ENCODE results near the gene GMPR2.

Gene GMPR2

GRCh38 chr14:24262821-24263733 is 30.3 kb downstream of the GMPR2 start, which contains the start of gene TGM1:
TSS of gene TGM1 (minus strand) at chr14:24263177. CDS start at chr14:24262352, 825 bp downstream.
- peaks cover 10% of the 10 kb centered on the region for H3K79me2 ChIP-seq (ENCODE audit: control insufficient read depth, insufficient read depth, low read length, poor library complexity)
- H2BK5ac ChIP-seq (ENCODE audit: low read depth, low read length, poor library complexity), result peak within 1 kb of the TSS; percentile 90
- no peak within 1 kb of the TSS for H3K23ac ChIP-seq (ENCODE audit: low read length)
- peak within 1 kb of the TSS; percentile 84 for H3K4ac ChIP-seq (ENCODE audit: low read depth, low read length)
- H3K79me1 ChIP-seq (ENCODE audit: low read length), result peaks cover 32% of the 10 kb centered on the region
- peak within 1 kb of the TSS; percentile 81 for H3K14ac ChIP-seq (ENCODE audit: low read length)
- H4K12ac ChIP-seq (ENCODE audit: low read depth, low read length), result peak within 1 kb of the TSS; percentile 56
- H3K36me3 ChIP-seq (ENCODE audit: control insufficient read depth in 1 of 2, insufficient read depth in 2 of 2, low read length in 2 of 2), result peaks cover 41 to 48% of the 10 kb centered on the region in 2 experiments
- peak within 1 kb of the TSS; percentile 90 for H3K18ac ChIP-seq (ENCODE audit: low read length)
- H2BK12ac ChIP-seq (ENCODE audit: low read length), result peak within 1 kb of the TSS; percentile 89
- WGBS (ENCODE audit: extremely low coverage, insufficient coverage, insufficient read length), result no CpG with 5 or more reads among the region's 14 CpGs
- H4K91ac ChIP-seq (ENCODE audit: low read depth, low read length), result peak within 1 kb of the TSS; percentile 96
- H2BK120ac ChIP-seq (ENCODE audit: insufficient read depth, low read length, poor library complexity), result peak within 1 kb of the TSS; percentile 86
- H4K8ac ChIP-seq (ENCODE audit: low read depth, low read length), result peak within 1 kb of the TSS; percentile 91
- H3K9ac ChIP-seq (ENCODE audit: low read length), result no peak within 1 kb of the TSS
- H3K4me2 ChIP-seq (ENCODE audit: low read length), result peak within 1 kb of the TSS; percentile 43
- H3K4me1 ChIP-seq (ENCODE audit: control insufficient read depth in 1 of 2, insufficient read depth in 2 of 2, low read length in 2 of 2), result peaks cover 35 to 37% of the 10 kb centered on the region in 2 experiments
- H2AFZ ChIP-seq (ENCODE audit: insufficient read depth, low read length, poor library complexity), result peak within 1 kb of the TSS; percentile 14
- no peaks in the 10 kb centered on the region for H3K9me3 ChIP-seq (ENCODE audit: insufficient read depth, low read depth, low read length)
- peak; percentile 56 to 60 for DNase-seq
- H3K27me3 ChIP-seq (ENCODE audit: insufficient read depth, low read length), result no peaks in the 10 kb centered on the region
- peak within 1 kb of the TSS; percentile 98 for H3K27ac ChIP-seq (ENCODE audit: low read depth, low read length)
- H3K4me3 ChIP-seq (ENCODE audit: low read depth, low read length), result no peak within 1 kb of the TSS
- peak within 1 kb of the TSS; percentile 85 for H2AK5ac ChIP-seq (ENCODE audit: low read length)

- WGBS (ENCODE audit: extremely low coverage, insufficient coverage, insufficient read length), result no CpG with 5 or more reads among the region's 6 CpGs
- Histone ChIP-seq H3K18ac (ENCODE audit: low read length) (peak overlapping the region; percentile 63), H4K91ac (ENCODE audit: low read depth, low read length) (peak overlapping the region; percentile 92), H2BK5ac (ENCODE audit: low read depth, low read length, poor library complexity) (peak overlapping the region; percentile 76), H3K27ac (ENCODE audit: low read depth, low read length) (peak overlapping the region; percentile 98), H2BK12ac (ENCODE audit: low read length) (peak overlapping the region; percentile 89), H3K79me2 (ENCODE audit: control insufficient read depth, insufficient read depth, low read length, poor library complexity) (peaks cover 10% of the 10 kb centered on the region), H2AK5ac (ENCODE audit: low read length) (peak overlapping the region; percentile 72), H4K8ac (ENCODE audit: low read depth, low read length) (peak overlapping the region; percentile 68), H3K4me3 (ENCODE audit: low read depth, low read length) (no peak overlapping the region), H3K9ac (ENCODE audit: low read length) (no peak overlapping the region), H3K27me3 (ENCODE audit: insufficient read depth, low read length) (no peaks in the 10 kb centered on the region), H3K23ac (ENCODE audit: low read length) (no peak overlapping the region), H2BK120ac (ENCODE audit: insufficient read depth, low read length, poor library complexity) (peak overlapping the region; percentile 86), H3K79me1 (ENCODE audit: low read length) (peaks cover 32% of the 10 kb centered on the region), H4K12ac (ENCODE audit: low read depth, low read length) (no peak overlapping the region), H3K14ac (ENCODE audit: low read length) (peak overlapping the region; percentile 81), H3K36me3 (ENCODE audit: control insufficient read depth in 1 of 2, insufficient read depth in 2 of 2, low read length in 2 of 2) (peaks cover 37 to 47% of the 10 kb centered on the region in 2 experiments), H3K4me1 (ENCODE audit: control insufficient read depth in 1 of 2, insufficient read depth in 2 of 2, low read length in 2 of 2) (peaks cover 35 to 37% of the 10 kb centered on the region in 2 experiments), H3K4me2 (ENCODE audit: low read length) (peak overlapping the region; percentile 41), H3K4ac (ENCODE audit: low read depth, low read length) (peak overlapping the region; percentile 37), H3K9me3 (ENCODE audit: insufficient read depth, low read depth, low read length) (no peaks in the 10 kb centered on the region), H2AFZ (ENCODE audit: insufficient read depth, low read length, poor library complexity) (no peak overlapping the region)
- peak in 1 of 2 donors; percentile 79 for DNase-seq
These were observed 31.1 kb downstream of the GMPR2 start for GRCh38 chr14:24263848-24264247.

- Histone ChIP-seq H4K12ac (ENCODE audit: low read depth, low read length) (no peak overlapping the region), H3K27ac (ENCODE audit: low read depth, low read length) (peak overlapping the region; percentile 98), H2BK120ac (ENCODE audit: insufficient read depth, low read length, poor library complexity) (peak overlapping the region; percentile 86), H3K4ac (ENCODE audit: low read depth, low read length) (peak overlapping the region; percentile 37), H2AFZ (ENCODE audit: insufficient read depth, low read length, poor library complexity) (peak overlapping the region; percentile 12), H3K9ac (ENCODE audit: low read length) (no peak overlapping the region), H2BK12ac (ENCODE audit: low read length) (peak overlapping the region; percentile 89), H2AK5ac (ENCODE audit: low read length) (peak overlapping the region; percentile 75), H3K23ac (ENCODE audit: low read length) (no peak overlapping the region), H3K36me3 (ENCODE audit: control insufficient read depth in 1 of 2, insufficient read depth in 2 of 2, low read length in 2 of 2) (peaks cover 36 to 46% of the 10 kb centered on the region in 2 experiments), H3K18ac (ENCODE audit: low read length) (peak overlapping the region; percentile 63), H3K14ac (ENCODE audit: low read length) (peak overlapping the region; percentile 81), H3K79me2 (ENCODE audit: control insufficient read depth, insufficient read depth, low read length, poor library complexity) (peaks cover 10% of the 10 kb centered on the region), H4K8ac (ENCODE audit: low read depth, low read length) (peak overlapping the region; percentile 68), H3K79me1 (ENCODE audit: low read length) (peaks cover 32% of the 10 kb centered on the region), H3K4me3 (ENCODE audit: low read depth, low read length) (no peak overlapping the region), H3K27me3 (ENCODE audit: insufficient read depth, low read length) (no peaks in the 10 kb centered on the region), H2BK5ac (ENCODE audit: low read depth, low read length, poor library complexity) (peak overlapping the region; percentile 76), H3K9me3 (ENCODE audit: insufficient read depth, low read depth, low read length) (no peaks in the 10 kb centered on the region), H3K4me1 (ENCODE audit: control insufficient read depth in 1 of 2, insufficient read depth in 2 of 2, low read length in 2 of 2) (peaks cover 35 to 37% of the 10 kb centered on the region in 2 experiments), H3K4me2 (ENCODE audit: low read length) (peak overlapping the region; percentile 41), H4K91ac (ENCODE audit: low read depth, low read length) (peak overlapping the region; percentile 92)
- no CpG with 5 or more reads among the region's 6 CpGs for WGBS (ENCODE audit: extremely low coverage, insufficient coverage, insufficient read length)
- DNase-seq, result peak in 1 of 2 donors; percentile 18
These were observed 31.6 kb downstream of the GMPR2 start for GRCh38 chr14:24264298-24264697.

GRCh38 chr14:24266344-24267244 is 33.9 kb downstream of the GMPR2 start:
- Histone ChIP-seq H3K4me3 (ENCODE audit: low read depth, low read length) (no peak overlapping the region), H4K91ac (ENCODE audit: low read depth, low read length) (peak overlapping the region; percentile 7), H2BK12ac (ENCODE audit: low read length) (no peak overlapping the region), H3K4me2 (ENCODE audit: low read length) (no peak overlapping the region), H2BK5ac (ENCODE audit: low read depth, low read length, poor library complexity) (no peak overlapping the region), H3K27me3 (ENCODE audit: insufficient read depth, low read length) (no peaks in the 10 kb centered on the region), H2BK120ac (ENCODE audit: insufficient read depth, low read length, poor library complexity) (no peak overlapping the region), H3K9me3 (ENCODE audit: insufficient read depth, low read depth, low read length) (no peaks in the 10 kb centered on the region), H3K79me1 (ENCODE audit: low read length) (peaks cover 37% of the 10 kb centered on the region), H2AK5ac (ENCODE audit: low read length) (peak overlapping the region; percentile 2), H2AFZ (ENCODE audit: insufficient read depth, low read length, poor library complexity) (no peak overlapping the region), H3K23ac (ENCODE audit: low read length) (no peak overlapping the region), H3K36me3 (ENCODE audit: control insufficient read depth in 1 of 2, insufficient read depth in 2 of 2, low read length in 2 of 2) (peaks cover 30 to 40% of the 10 kb centered on the region in 2 experiments), H3K27ac (ENCODE audit: low read depth, low read length) (no peak overlapping the region), H3K79me2 (ENCODE audit: control insufficient read depth, insufficient read depth, low read length, poor library complexity) (peaks cover 12% of the 10 kb centered on the region), H3K14ac (ENCODE audit: low read length) (no peak overlapping the region), H3K4ac (ENCODE audit: low read depth, low read length) (no peak overlapping the region), H3K18ac (ENCODE audit: low read length) (no peak overlapping the region), H4K12ac (ENCODE audit: low read depth, low read length) (no peak overlapping the region), H4K8ac (ENCODE audit: low read depth, low read length) (no peak overlapping the region), H3K4me1 (ENCODE audit: control insufficient read depth in 1 of 2, insufficient read depth in 2 of 2, low read length in 2 of 2) (peaks cover 35 to 36% of the 10 kb centered on the region in 2 experiments), H3K9ac (ENCODE audit: low read length) (no peak overlapping the region)
- WGBS (ENCODE audit: extremely low coverage, insufficient coverage, insufficient read length), result no CpG with 5 or more reads among the region's 18 CpGs
- DNase-seq, result no peak

Data from trophoblast cell (in vitro differentiated cells and primary cell).